ENCODE results near the gene ZNF687.
"Not testable (repeated sequence)": the region's sequence is repeated elsewhere in the genome, so short reads cannot be mapped to it uniquely, and the experiment has no call there.

Gene ZNF687

DNA sequence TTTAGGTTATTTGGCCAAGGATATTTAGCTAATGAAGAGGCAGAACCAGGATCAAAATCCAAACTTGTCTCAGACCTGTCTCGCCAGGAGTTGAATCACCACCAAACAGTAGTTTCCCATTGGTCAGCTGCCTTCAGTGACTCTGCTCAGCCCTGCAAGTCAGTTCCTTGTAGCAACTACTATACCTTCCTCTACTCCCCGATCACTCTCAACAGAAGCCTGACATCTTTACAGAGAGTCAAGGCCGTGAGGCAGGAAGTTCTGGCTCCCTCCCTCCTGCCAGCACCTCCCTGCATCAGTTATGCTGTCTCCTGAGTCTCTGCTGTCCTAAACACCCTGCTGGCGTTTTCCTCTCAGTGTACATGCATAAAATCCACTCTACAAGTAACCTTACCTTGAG lies 14.3 kb upstream of the ZNF687 start:
- in situ Hi-C loops (cut with HindIII; ENCODE audit: low pct_ligation_motif_present, low pct_unique_long_range_greater_than_20kb, low sequenced_read_pairs), result no loop called here
- DNase-seq, result no peak

DNA sequence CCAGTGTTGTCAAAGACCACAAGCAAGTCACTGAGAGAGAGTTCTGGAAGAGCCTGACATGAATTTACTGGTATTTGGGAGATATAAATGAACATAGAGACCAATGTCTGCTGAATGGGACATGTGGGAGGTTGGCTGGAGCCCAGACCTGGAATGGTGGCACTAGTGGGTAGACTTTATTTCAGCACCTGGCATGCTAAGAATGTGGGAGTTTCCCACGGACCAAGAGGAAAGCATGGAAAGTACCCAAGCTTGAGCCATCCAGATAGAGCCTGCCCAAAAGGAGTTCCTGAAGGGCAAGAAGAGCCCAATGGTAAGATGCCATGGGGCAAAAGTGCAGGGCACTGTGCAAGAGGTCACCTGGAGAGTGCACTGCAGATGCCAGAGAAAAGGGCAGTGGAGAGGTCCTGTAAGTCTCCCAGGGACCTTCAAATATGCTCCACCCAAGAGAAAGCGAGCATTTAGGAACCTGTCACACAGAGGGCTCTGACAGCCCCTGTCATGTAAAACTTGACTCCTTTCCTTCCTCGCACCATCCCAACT lies 8.1 kb upstream of the ZNF687 start:
- in situ Hi-C loops (cut with HindIII; ENCODE audit: low pct_ligation_motif_present, low pct_unique_long_range_greater_than_20kb, low sequenced_read_pairs), result no loop called here
- no peak for DNase-seq

DNA sequence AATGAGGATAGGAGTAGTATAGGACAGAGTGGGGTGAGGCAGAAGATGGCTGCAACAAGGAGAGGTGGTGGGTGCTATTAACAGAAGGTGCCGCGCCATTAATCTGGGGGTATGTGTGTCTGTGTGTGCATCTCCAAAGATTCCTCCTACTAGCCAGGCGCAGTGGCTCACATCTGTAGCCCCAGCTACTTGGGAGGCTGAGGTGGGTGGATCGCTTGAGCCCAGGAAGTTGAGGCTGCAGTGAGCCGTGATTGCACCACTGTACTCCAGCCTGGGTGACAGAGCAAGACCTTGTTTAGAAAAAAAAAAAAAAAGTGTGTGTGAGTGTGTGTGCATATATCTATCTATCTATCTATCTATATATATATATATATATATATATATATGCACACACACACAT lies 6.8 kb upstream of the ZNF687 start:
- DNase-seq; in situ Hi-C loops (cut with HindIII; ENCODE audit: low pct_ligation_motif_present, low pct_unique_long_range_greater_than_20kb, low sequenced_read_pairs): not testable (repeated sequence)

DNA sequence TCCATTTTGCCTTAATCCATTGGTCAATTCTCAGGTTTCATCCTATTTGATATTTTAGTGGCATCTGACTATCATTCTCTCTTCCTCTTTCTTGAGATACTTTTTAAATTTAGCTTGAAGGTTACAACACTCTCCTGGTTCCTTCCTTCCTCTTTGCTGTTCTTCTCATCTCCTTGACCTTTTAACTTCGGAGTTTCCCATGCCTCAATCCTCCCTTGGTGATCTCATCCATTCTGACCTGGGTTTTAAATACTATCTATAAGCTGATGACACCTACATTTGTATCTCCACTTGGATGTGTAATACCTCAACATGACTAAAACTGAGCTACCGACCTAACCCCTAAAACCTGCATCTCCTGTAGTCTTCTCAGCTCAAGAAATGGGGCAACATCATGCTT lies 4.8 kb upstream of the ZNF687 start:
- DNase-seq, result no peak
- in situ Hi-C loops (cut with HindIII; ENCODE audit: low pct_ligation_motif_present, low pct_unique_long_range_greater_than_20kb, low sequenced_read_pairs), result no loop called here

DNA sequence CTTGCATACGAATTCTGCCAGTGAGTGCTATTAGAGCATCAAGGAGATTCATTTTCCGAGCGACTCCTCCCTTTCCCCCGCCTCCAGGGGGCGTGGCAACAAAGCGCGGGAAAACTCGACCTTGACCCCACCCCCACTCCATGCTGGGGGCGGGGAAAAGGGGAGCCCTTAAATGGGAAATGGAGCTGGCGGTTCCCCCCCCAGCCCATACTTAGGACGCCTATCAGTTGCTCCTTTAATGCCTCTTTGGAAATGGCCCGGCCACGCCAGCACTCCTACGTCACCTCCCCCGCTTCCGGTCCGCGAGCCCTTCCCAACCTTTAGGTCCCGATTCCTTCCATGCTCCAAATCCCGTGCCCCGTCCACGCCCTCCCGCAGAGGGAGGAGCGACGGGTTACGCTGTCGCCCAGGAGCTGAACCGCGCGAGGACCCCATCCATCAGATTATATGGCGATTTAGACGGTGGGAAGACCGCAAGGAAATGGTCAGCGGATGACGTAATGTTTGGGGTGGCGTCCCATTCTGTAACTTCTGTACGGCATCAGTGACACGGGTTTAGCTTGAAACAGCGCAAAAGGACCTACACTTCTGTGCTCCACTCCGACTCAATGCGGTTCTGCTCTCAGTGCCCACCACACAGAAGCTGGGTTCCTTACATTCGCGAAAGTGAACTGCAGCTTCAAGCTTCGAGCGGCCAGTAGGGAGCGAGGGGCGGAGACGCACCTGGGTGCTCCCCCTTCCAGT lies 702 bp upstream of the ZNF687 start:
- in situ Hi-C loops (cut with HindIII; ENCODE audit: low pct_ligation_motif_present, low pct_unique_long_range_greater_than_20kb, low sequenced_read_pairs), result no loop called here
- peak; percentile 98 for DNase-seq

DNA sequence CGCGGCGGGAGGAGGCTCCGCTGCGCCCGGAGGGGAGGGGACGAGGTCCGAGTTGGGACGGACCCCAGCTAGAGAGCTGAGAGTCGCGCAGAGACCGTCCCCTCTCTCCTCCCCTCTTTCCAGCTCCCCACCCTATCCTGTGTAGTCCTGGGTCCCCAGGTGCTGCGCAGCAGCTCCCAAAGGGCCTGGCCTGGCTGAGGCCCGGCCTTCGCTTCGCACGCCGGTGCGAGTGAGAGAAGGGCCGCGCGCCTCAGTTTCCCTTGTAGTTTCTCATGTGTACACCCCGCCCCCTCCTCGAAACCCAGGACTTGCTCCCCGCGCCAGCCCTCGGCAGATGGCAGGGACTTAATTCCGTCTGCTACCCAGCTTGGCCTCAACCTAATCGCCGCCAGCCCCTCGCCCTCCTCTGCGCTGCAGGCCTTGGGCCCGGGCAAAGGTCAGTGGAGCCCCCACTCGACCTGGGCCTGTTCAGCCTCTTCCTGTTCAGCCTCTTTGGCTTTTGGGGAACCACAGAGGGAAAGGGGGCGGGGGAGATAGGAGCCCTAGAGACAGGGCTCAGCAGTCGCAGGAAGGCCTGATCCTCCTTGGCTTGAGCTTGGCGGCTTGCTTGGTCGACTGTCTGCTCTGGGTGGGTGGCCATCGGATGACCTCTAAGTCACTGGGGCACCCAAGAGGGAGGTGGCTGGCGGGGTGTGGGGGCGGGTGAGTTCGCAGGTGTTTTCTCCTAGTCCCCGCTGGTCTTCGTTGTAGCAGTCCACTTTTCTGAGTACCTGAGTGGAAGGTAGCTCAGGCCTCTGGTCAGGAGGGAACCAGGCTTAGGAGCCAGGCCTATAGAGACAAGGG lies 1.0 kb downstream of the ZNF687 start:
- in situ Hi-C loops (cut with HindIII; ENCODE audit: low pct_ligation_motif_present, low pct_unique_long_range_greater_than_20kb, low sequenced_read_pairs), result no loop called here
- DNase-seq, result peak; percentile 29

DNA sequence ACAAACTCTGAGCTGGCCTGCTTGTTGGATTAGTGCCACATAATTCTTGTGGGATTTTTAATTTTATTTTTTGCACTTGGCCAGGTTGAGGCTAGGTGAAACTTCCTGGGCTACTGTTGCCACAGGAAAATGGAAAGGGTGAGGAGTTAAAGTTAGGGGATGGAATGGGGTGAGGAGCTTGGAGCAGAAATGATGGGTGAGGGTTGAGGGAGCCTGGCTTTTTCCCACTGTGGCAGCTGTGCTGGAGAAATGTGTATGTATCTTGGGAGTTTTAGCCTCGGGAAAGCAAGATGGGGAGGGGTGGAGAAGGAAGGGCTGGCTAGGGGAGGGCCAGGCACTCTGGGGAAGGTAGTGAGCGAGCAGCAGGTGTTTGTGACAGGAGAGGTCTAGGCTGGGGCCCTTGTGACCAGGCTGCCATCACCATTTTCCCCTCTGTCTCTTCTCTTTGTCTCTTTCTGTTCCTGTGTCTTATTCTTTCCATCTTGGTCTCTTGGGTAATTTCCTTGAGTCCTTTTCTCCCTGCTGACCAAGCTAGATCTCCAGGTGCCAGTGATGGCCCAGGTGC lies 2.0 kb downstream of the ZNF687 start:
- in situ Hi-C loops (cut with HindIII; ENCODE audit: low pct_ligation_motif_present, low pct_unique_long_range_greater_than_20kb, low sequenced_read_pairs), result no loop called here
- DNase-seq, result no peak

DNA sequence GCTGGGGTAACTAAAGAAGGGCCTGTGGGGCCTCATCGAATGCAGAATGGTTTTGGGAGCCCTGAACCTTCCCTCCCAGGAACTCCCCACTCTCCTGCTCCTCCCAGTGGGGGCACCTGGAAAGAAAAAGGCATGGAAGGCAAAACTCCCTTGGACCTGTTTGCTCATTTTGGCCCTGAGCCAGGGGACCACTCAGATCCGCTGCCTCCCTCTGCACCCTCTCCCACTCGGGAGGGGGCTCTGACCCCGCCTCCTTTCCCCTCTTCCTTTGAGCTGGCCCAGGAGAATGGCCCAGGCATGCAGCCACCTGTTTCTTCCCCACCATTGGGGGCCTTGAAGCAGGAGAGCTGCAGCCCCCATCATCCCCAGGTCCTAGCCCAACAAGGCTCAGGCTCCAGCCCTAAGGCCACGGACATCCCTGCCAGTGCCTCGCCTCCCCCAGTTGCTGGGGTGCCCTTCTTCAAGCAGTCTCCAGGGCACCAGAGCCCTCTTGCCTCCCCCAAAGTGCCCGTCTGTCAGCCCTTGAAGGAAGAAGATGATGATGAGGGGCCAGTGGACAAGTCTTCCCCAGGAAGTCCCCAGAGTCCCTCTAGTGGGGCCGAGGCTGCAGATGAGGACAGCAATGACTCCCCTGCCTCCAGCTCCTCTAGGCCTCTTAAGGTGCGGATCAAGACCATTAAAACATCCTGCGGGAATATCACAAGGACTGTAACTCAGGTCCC lies 4.7 kb downstream of the ZNF687 start:
- in situ Hi-C loops (cut with HindIII; ENCODE audit: low pct_ligation_motif_present, low pct_unique_long_range_greater_than_20kb, low sequenced_read_pairs), result no loop called here
- DNase-seq, result no peak

DNA sequence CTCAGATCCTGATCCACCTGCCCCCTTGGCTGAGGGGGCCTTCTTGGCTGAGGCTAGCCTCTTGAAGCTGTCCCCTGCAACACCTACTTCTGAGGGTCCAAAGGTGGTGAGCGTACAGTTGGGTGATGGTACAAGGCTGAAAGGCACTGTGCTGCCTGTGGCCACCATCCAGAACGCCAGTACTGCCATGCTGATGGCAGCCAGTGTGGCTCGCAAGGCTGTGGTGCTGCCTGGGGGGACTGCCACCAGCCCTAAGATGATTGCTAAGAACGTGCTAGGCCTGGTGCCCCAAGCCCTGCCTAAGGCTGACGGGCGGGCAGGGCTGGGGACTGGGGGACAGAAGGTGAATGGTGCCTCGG lies 5.2 kb downstream of the ZNF687 start:
- in situ Hi-C loops (cut with HindIII; ENCODE audit: low pct_ligation_motif_present, low pct_unique_long_range_greater_than_20kb, low sequenced_read_pairs), result no loop called here

DNA sequence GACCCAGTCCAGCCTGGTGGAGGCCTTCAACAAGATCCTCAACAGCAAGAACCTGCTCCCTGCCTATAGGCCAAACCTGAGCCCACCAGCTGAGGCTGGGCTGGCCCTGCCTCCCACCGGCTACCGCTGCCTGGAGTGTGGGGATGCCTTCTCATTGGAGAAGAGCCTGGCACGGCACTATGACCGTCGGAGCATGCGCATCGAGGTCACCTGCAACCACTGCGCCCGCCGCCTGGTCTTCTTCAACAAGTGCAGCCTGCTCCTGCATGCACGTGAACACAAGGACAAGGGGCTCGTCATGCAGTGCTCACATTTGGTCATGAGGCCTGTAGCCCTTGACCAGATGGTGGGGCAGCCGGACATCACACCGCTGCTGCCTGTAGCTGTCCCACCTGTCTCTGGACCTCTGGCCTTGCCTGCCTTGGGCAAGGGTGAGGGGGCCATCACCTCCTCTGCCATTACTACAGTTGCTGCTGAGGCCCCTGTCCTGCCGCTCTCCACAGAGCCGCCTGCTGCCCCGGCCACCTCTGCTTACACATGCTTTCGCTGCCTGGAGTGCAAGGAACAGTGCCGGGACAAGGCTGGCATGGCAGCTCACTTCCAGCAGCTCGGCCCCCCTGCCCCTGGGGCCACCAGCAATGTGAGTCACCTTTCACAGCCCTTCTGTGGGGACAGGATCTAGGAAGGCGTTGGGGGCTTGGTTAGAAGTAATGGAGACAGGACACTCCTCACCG lies 5.8 kb downstream of the ZNF687 start:
- in situ Hi-C loops (cut with HindIII; ENCODE audit: low pct_ligation_motif_present, low pct_unique_long_range_greater_than_20kb, low sequenced_read_pairs), result no loop called here
- DNase-seq, result no peak

More for the DNA sequence above, 5.2 kb downstream of the ZNF687 start:
- DNase-seq, result no peak

DNA sequence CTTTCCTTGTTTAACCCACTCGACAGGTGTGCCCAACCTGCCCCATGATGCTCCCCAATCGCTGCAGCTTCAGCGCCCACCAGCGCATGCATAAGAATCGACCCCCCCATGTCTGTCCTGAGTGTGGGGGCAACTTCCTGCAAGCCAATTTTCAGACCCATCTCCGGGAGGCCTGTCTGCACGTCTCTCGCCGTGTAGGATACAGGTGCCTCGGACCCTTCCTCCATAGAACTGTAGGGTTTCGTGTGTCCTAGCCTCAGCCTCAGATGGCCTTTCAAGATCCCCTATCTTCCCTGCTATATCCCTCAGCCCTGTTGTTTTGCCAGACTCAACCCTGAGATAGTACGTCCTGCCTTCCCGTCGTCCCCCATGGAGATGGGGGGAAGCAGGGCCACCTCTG lies 6.4 kb downstream of the ZNF687 start:
- DNase-seq, result no peak
- in situ Hi-C loops (cut with HindIII; ENCODE audit: low pct_ligation_motif_present, low pct_unique_long_range_greater_than_20kb, low sequenced_read_pairs), result no loop called here

DNA sequence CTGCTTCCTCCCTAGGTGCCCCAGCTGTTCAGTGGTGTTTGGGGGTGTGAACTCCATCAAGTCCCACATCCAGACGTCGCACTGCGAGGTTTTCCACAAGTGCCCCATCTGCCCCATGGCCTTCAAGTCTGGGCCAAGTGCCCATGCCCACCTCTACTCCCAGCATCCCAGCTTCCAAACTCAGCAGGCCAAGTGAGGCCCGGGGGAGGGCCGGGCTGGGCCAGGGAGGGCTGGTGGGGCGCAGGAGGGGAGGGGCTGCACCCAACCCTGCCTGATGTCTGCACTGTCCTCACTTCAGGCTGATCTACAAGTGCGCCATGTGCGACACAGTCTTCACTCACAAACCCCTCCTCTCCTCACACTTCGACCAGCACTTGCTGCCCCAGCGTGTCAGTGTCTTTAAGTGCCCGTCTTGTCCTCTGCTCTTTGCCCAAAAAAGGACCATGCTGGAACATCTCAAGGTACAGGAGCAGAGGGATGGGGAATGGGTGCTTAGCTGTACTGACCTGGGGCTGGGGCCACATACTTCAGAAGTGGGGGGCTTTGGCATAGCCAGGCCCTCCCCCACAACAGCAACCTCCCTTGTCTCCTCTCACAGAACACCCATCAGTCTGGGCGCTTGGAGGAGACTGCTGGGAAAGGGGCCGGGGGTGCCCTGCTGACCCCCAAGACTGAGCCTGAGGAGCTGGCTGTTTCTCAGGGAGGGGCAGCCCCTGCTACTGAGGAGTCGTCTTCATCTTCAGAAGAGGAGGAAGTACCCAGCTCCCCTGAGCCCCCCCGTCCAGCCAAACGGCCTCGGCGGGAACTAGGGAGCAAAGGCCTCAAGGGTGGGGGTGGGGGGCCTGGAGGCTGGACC lies 7.2 kb downstream of the ZNF687 start:
- in situ Hi-C loops (cut with HindIII; ENCODE audit: low pct_ligation_motif_present, low pct_unique_long_range_greater_than_20kb, low sequenced_read_pairs), result no loop called here
- DNase-seq, result no peak

DNA sequence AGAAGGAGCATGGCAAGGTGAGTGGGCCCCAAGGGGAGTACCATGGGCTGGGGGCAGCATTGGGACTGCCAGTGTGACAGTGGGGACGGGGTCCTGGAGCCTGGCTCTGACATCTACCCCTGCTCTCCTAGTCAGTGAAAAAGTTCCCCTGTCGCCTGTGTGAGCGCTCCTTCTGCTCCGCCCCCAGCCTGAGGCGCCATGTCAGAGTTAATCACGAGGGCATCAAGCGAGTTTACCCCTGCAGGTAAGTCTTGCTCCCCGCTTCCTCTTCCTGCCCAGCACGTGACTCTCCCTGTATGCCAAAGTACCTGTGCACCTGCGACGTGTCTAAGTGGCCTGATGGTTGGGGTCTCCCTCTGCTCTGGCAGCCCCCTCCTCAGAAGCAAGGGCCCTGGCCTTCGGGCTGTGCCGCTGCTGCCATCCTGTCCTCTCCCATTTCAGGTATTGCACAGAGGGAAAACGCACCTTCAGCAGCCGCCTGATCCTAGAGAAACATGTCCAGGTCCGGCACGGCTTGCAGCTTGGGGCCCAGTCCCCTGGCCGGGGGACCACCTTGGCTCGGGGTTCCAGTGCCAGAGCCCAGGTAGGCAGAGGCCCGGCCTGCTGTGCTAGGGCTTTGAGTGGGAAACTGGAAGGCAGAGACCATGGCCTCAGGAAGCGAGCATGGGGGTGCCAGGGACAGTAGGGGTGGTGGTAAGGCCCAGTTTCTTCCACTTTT lies 8.1 kb downstream of the ZNF687 start:
- no peak for DNase-seq
- in situ Hi-C loops (cut with HindIII; ENCODE audit: low pct_ligation_motif_present, low pct_unique_long_range_greater_than_20kb, low sequenced_read_pairs), result no loop called here

DNA sequence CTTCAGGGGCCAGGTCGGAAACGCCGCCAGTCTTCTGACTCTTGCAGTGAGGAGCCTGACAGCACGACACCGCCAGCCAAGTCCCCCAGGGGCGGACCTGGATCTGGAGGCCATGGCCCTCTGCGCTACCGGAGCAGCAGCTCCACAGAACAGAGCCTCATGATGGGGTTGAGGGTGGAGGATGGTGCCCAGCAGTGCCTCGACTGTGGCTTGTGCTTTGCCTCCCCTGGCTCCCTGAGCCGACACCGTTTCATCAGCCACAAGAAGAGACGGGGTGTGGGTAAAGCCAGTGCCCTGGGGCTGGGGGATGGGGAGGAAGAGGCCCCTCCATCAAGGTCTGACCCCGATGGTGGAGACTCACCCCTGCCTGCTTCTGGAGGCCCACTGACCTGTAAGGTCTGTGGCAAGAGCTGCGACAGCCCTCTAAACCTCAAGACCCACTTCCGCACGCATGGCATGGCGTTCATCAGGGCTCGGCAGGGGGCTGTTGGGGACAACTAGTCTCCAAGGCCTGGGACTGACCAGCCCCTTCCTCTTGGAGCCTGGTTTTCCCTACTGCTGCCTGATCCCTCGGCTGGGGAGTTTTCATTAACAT lies 8.7 kb downstream of the ZNF687 start:
- in situ Hi-C loops (cut with HindIII; ENCODE audit: low pct_ligation_motif_present, low pct_unique_long_range_greater_than_20kb, low sequenced_read_pairs), result no loop called here
- no peak for DNase-seq

DNA sequence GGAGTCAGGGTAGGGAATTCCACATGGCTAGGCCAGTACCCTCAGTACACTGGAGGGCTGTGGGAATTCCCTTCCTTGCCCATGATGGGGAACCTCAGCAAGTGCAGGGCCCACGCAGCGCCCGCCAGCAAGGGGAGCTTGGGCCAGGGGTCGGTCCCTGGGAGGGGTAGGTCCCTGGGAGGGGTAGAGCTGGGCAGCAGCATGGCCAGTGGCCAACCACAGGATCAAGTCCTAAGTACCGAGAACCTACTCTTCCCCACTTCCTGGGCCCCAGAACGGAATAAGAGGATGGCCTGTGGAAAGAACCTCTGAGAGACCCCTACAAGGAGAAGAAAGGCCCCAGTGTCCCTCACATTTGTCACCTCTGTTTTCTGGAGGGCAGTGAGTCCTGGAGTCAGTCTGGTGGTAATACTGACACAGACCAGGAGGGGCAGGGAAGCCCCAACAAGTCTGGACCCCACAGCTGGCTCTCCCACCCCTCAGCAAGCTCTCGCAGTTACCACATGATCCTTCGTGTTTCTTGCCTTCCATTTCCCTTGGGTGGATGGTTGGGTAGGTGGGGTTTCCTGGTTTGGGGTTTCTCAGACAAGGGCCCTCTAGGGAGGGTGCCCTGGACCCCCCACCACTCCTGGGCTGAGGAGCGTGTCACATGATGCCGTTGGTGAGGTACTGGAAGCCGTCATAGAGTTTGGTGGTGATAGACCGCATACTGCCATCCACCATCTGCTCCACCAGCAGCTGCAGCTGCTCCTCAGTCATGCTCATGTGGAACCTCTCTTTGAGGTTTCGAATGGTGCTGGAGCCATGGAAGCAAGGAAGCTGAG lies 10.3 kb downstream of the ZNF687 start:
- DNase-seq, result no peak
- in situ Hi-C loops (cut with HindIII; ENCODE audit: low pct_ligation_motif_present, low pct_unique_long_range_greater_than_20kb, low sequenced_read_pairs), result no loop called here

DNA sequence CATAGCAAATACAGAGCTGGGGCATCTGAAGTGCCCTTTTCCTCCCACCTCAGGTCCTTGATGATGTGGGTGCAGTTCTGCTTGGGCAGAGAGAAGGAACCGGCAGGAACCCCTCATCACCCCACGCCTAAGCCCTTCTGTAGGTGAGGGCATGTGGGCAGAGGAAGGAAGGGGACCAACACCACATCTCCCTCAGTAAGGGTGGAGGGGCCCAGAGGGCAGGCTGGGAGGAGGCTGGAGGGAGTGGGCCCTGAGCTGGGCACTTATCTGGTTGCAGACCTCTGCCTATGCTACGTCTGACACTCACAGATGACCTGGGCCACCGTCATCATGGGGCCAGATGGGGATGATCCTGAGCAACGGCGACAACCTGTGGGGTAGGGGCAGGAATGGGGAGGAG lies 11.0 kb downstream of the ZNF687 start:
- in situ Hi-C loops (cut with HindIII; ENCODE audit: low pct_ligation_motif_present, low pct_unique_long_range_greater_than_20kb, low sequenced_read_pairs), result no loop called here
- DNase-seq, result no peak
